SK-N-SH (cell line): ENCODE measurements around the gene LLGL2. TPM values are rescaled to one million over a fixed set of nuclear protein-coding genes. Genes with fewer than 3 reads are reported as not detected.

Experiments
- CTCF ChIA-PET: fragments of 300-600, 350-600 bp; formaldehyde crosslinking; extraction: SDS; loops from one replicate; lab custom pipeline; 2021; lab: Yijun Ruan, JAX
- POLR2A ChIA-PET: fragments of 350-600 bp; sonication (Branson Sonifier 250); formaldehyde crosslinking; extraction: SDS; loops from one replicate; lab custom pipeline; 2020; ENCODE audit warnings: antibody characterized with exemption, inconsistent platforms; lab: Yijun Ruan, JAX
- DNase-seq: peaks from one replicate; pipeline ENCODE4 v3.0.0; 2012
- H2AFZ ChIP-seq: fragments of 200-600 bp; sonication (generic); 2 replicates; pipeline ENCODE4 v1.8.1; 2016; ENCODE audit warnings: antibody characterized with exemption, mild to moderate bottlenecking, low read depth
- H3F3A ChIP-seq: fragments of 200-600 bp; sonication (generic); replicated peaks from 2 replicates; pipeline ENCODE3; 2016; ENCODE audit warnings: antibody characterized with exemption, mild to moderate bottlenecking; ENCODE audit not compliant: insufficient read depth
- H3K27ac ChIP-seq, 2 experiments: fragments of 200-500 bp in 1 of 2; fragments of 200-600 bp in 1 of 2; sonication (Bioruptor generic) in 1 of 2; sonication (generic), shearing (Covaris generic) in 1 of 2; 2 replicates each; pipeline versions ENCODE4 v1.5.1 to v1.6.1; 2014 to 2016; ENCODE audit warnings: low read depth in 2 of 2, inconsistent platforms in 1 of 2, low read length in 1 of 2, mild to moderate bottlenecking in 1 of 2, mixed read lengths in 1 of 2
- H3K27me3 ChIP-seq: fragments of 200-600 bp; sonication (generic), shearing (Covaris generic); 2 replicates; pipeline ENCODE4 v1.6.1; 2016; ENCODE audit warnings: mixed run types; ENCODE audit not compliant: insufficient read depth
- H3K36me3 ChIP-seq, 2 experiments: fragments of 200-500 bp in 1 of 2; fragments of 200-600 bp in 1 of 2; sonication (Bioruptor generic) in 1 of 2; sonication (generic) in 1 of 2; replicated peaks in 1 of 2; 2 replicates each; pipeline versions ENCODE3 to v1.5.1; 2014 to 2016; ENCODE audit warnings: low read length in 1 of 2, mild to moderate bottlenecking in 1 of 2; ENCODE audit not compliant: insufficient read depth in 2 of 2, control insufficient read depth in 1 of 2
- H3K4me1 ChIP-seq, 2 experiments: fragments of 200-500 bp in 1 of 2; fragments of 200-600 bp in 1 of 2; sonication (Bioruptor generic) in 1 of 2; sonication (generic), shearing (Covaris generic) in 1 of 2; 2 replicates each; pipeline versions ENCODE4 v1.5.1 to v1.6.1; 2014 to 2016; ENCODE audit warnings: low read depth in 1 of 2, low read length in 1 of 2, mixed run types in 1 of 2; ENCODE audit not compliant: insufficient read depth in 2 of 2, control insufficient read depth in 1 of 2
- H3K4me2 ChIP-seq: fragments of 200-600 bp; sonication (generic), shearing (Covaris generic); 2 replicates; pipeline ENCODE4 v1.6.1; 2017; ENCODE audit warnings: mixed run types
- H3K4me3 ChIP-seq, 2 experiments: fragments of 200-500 bp in 1 of 2; fragments of 200-600 bp in 1 of 2; sonication (Bioruptor generic) in 1 of 2; sonication (generic), shearing (Covaris generic) in 1 of 2; 2 replicates each; pipeline versions ENCODE4 v1.5.1 to v1.8.1; 2014 to 2016; ENCODE audit warnings: low read depth in 2 of 2, inconsistent platforms in 1 of 2, low read length in 1 of 2, mild to moderate bottlenecking in 1 of 2, mixed read lengths in 1 of 2, moderate library complexity in 1 of 2
- H3K79me2 ChIP-seq: fragments of 200-600 bp; sonication (generic); 2 replicates; pipeline ENCODE4 v1.8.1; 2017; ENCODE audit warnings: mild to moderate bottlenecking; ENCODE audit not compliant: insufficient read depth
- H3K9ac ChIP-seq: fragments of 200-600 bp; sonication (generic); 2 replicates; pipeline ENCODE4 v1.6.1; 2017; ENCODE audit warnings: mixed run types
- H3K9me2 ChIP-seq: fragments of 200-600 bp; sonication (generic); 2 replicates; pipeline ENCODE4 v1.6.1; 2017; ENCODE audit warnings: mixed run types
- H3K9me3 ChIP-seq: fragments of 200-600 bp; sonication (generic); 2 replicates; pipeline ENCODE4 v1.6.1; 2017; ENCODE audit warnings: mixed run types, mild to moderate bottlenecking, moderate library complexity
- H4K20me1 ChIP-seq: fragments of 200-600 bp; sonication (generic); 2 replicates; pipeline ENCODE4 v1.6.1; 2017; ENCODE audit warnings: mild to moderate bottlenecking, mixed run types; ENCODE audit not compliant: insufficient read depth
- CHD2 ChIP-seq: fragments of 150-350 bp; IDR thresholded peaks from 2 replicates; pipeline ENCODE4 v1.6.1; 2018; ENCODE audit warnings: low read length; ENCODE audit not compliant: partially characterized antibody
- FOXJ3 ChIP-seq: sonication (generic); formaldehyde crosslinking; IDR thresholded peaks from 2 replicates; pipeline ENCODE4 v1.5.1; 2020; ENCODE audit warnings: mild to moderate bottlenecking, missing genetic modification reagents
- IRF3 ChIP-seq: fragments of 150-350 bp; IDR thresholded peaks from 2 replicates; pipeline ENCODE4 v1.6.1; 2016; ENCODE audit warnings: mild to moderate bottlenecking, low read depth, low read length
- JUND ChIP-seq: IDR thresholded peaks from 2 replicates; pipeline ENCODE4 v1.4.0; 2012
- NFIC ChIP-seq: IDR thresholded peaks from 2 replicates; pipeline ENCODE4 v1.4.0; 2012; ENCODE audit warnings: borderline replicate concordance
- NRF1 ChIP-seq: IDR thresholded peaks from 2 replicates; pipeline ENCODE4 v1.6.1; 2012; ENCODE audit warnings: low read depth, mild to moderate bottlenecking, low read length
- RCOR1 ChIP-seq: fragments of 150-350 bp; IDR thresholded peaks from 2 replicates; pipeline ENCODE4 v1.6.1; 2017; ENCODE audit warnings: antibody characterized with exemption, low read length
- REST ChIP-seq: IDR thresholded peaks from 2 replicates; pipeline ENCODE4 v1.6.1; 2012; ENCODE audit warnings: mild to moderate bottlenecking, low read depth, low read length, moderate library complexity
- RXRA ChIP-seq: IDR thresholded peaks from 2 replicates; pipeline ENCODE4 v1.4.0; 2012; ENCODE audit warnings: low read depth, mild to moderate bottlenecking, borderline replicate concordance
- SMC3 ChIP-seq: IDR thresholded peaks from 2 replicates; pipeline ENCODE4 v1.6.1; 2012; ENCODE audit warnings: low read depth, low read length, improper control_type of control experiment
- TAF1 ChIP-seq: IDR thresholded peaks from 2 replicates; pipeline ENCODE4 v1.6.1; 2012; ENCODE audit warnings: low read depth, mild to moderate bottlenecking, low read length, moderate library complexity, borderline replicate concordance
- USF1 ChIP-seq: IDR thresholded peaks from 2 replicates; pipeline ENCODE4 v1.4.0; 2012; ENCODE audit warnings: low read depth, borderline replicate concordance
- USF2 ChIP-seq: fragments of 150-350 bp; IDR thresholded peaks from 2 replicates; pipeline ENCODE4 v1.6.1; 2017; ENCODE audit warnings: antibody characterized with exemption, low read length, low read depth, borderline replicate concordance
- YY1 ChIP-seq: IDR thresholded peaks from 2 replicates; pipeline ENCODE4 v1.4.0; 2012; ENCODE audit warnings: low read depth, mild to moderate bottlenecking
- ZBTB33 ChIP-seq: IDR thresholded peaks from 2 replicates; pipeline ENCODE4 v1.4.0; 2012; ENCODE audit warnings: low read depth, borderline replicate concordance
- WGBS: methylation state at CpG from one replicate; pipeline ENCODE4 v1.1.6; 2017; ENCODE audit warnings: low lambda C conversion rate; 5-methylcytosine and 5-hydroxymethylcytosine counted together
- polyA plus RNA-seq, 3 experiments: library from polyadenylated mRNA; depleted of rRNA; stranded (reverse); fragments of >200 nt; gene quantifications; 2 replicates each; pipeline ENCODE4 v1.2.3, GENCODE V29; 2012

Gene LLGL2
- polyA plus RNA-seq, 1 of the 3 experiments (the other 2 are of a cell fraction), result 6.7 TPM

GRCh38 chr17:75571885-75572215 is 46.4 kb downstream of the LLGL2 start (continued):
- no peak for TF ChIP-seq REST

DNA sequence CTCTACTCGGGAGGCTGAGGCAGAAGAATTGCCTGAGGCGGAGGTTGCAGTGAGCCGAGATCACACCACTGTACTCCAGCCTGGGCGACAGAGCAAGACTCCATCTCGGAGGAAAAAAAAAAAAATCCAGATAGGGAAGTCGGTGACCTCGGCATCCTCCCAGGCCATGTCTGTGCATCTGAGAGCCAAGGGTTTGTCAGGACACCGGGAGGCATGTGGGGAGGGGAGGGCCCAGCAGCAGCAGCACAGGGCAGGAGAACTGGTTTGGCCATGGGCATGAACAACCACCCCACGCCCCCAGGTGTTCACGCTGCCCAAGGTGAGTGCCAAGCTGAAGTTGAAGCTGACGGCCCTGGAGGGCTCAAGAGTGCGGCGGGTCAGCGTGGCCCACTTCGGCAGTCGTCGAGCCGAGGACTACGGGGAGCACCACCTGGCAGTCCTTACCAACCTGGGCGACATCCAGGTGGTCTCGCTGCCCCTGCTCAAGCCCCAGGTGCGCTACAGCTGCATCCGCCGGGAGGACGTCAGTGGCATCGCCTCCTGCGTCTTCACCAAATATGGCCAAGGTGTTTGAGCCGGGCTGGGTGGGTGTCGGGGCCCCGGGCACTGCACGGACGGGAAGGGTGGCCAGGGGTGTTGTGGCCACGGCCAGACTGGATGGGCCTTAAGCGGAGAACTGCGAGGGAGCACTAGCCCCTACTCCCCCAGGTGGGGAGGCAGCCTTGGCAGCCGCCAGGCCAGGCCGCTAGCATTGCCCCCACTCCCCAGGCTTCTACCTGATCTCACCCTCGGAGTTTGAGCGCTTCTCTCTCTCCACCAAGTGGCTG is 47.4 kb downstream of the LLGL2 start:
- no peaks in the 10 kb centered on the region for H3K79me2 ChIP-seq
- H3K9me3 ChIP-seq, result no peaks in the 10 kb centered on the region
- no peak overlapping the region for H3K4me3 ChIP-seq
- no peak overlapping the region for H3K9ac ChIP-seq
- H3K4me2 ChIP-seq, result no peak overlapping the region
- no peaks in the 10 kb centered on the region for H3K36me3 ChIP-seq
- no peak overlapping the region for H2AFZ ChIP-seq
- CTCF ChIA-PET, result interaction anchor here (0.6 to 1.5 kb wide), 3 partner anchors 16 to 40 kb away, joined by 3 to 4 read pairs (median 3); no protein-coding TSS in a partner anchor
- POLR2A ChIA-PET, result no interaction called here
- 92% methylated on average over 38 of the region's 39 CpGs for WGBS
- no peaks in the 10 kb centered on the region for H3F3A ChIP-seq
- H3K27me3 ChIP-seq, result no peaks in the 10 kb centered on the region
- H3K4me1 ChIP-seq, result no peaks in the 10 kb centered on the region; a peak in 1 of 4 replicates
- DNase-seq, result no peak
- no peaks in the 10 kb centered on the region for H4K20me1 ChIP-seq
- H3K9me2 ChIP-seq, result no peaks in the 10 kb centered on the region
- H3K27ac ChIP-seq, result no peak overlapping the region
- TF ChIP-seq YY1 (no peak), ZBTB33 (no peak), NFIC (no peak), NRF1 (no peak), RXRA (no peak), REST (no peak), RCOR1 (no peak), USF2 (no peak), USF1 (no peak), TAF1 (no peak), FOXJ3 (CRISPR knock-in tag) (no peak), SMC3 (no peak), JUND (no peak), CHD2 (no peak), IRF3 (no peak)
